Activated CD4-positive, alpha-beta T cell treated with anti-CD3 and anti-CD28 coated beads, Interleukin-2, amount 10 ng/mL, durations not matched to agents 7 days and 5 days (primary cell): Measurements from ENCODE around the gene TUBG2. TPM values are rescaled to one million over a fixed set of nuclear protein-coding genes. Genes with fewer than 3 reads are reported as not detected.
"Not testable (repeated sequence)": the region's sequence is repeated elsewhere in the genome, so short reads cannot be mapped to it uniquely, and the experiment has no call there.

Source experiments
- CTCF ChIA-PET: fragments of 350-600 bp; sonication (Branson Sonifier 250); formaldehyde crosslinking; loops from one replicate; lab custom pipeline; 2021; ENCODE audit warnings: antibody characterized with exemption; lab: Charles Lee
- POLR2A ChIA-PET: fragments of 350-600 bp; sonication (Branson Sonifier 250); formaldehyde crosslinking; loops from one replicate; lab custom pipeline; 2021; ENCODE audit warnings: antibody characterized with exemption; lab: Charles Lee
- DNase-seq: peaks from one replicate; pipeline ENCODE4 v3.0.0-alpha.2; 2020
- H3K27ac Mint-ChIP-seq: one replicate; pipeline ENCODE4 v1.8.0; 2021; ENCODE audit warnings: mild to moderate bottlenecking, moderate library complexity, mixed read lengths
- H3K27me3 Mint-ChIP-seq: one replicate; pipeline ENCODE4 v1.8.0; 2021; ENCODE audit warnings: mixed read lengths
- H3K36me3 Mint-ChIP-seq: one replicate; pipeline ENCODE4 v1.8.0; 2021; ENCODE audit warnings: low read depth, mixed read lengths
- H3K4me1 Mint-ChIP-seq: one replicate; pipeline ENCODE4 v1.8.0; 2021; ENCODE audit warnings: mixed read lengths
- H3K4me3 Mint-ChIP-seq: one replicate; pipeline ENCODE4 v1.8.0; 2021; ENCODE audit warnings: mild to moderate bottlenecking, moderate library complexity, mixed read lengths
- H3K9me3 Mint-ChIP-seq: one replicate; pipeline ENCODE4 v1.8.0; 2021; ENCODE audit warnings: mixed read lengths
- total RNA-seq, 2 experiments: library from RNA; stranded (reverse); gene quantifications; one replicate each; pipeline ENCODE4 v1.2.3, GENCODE V29; 2021

Gene TUBG2
- total RNA-seq, 2 experiments from 2014 or later: 6.7 to 7.2 TPM

GRCh38 chr17:42660692-42661345 is 1.7 kb downstream of the TUBG2 start:
- no peak overlapping the region for H3K27ac Mint-ChIP-seq
- H3K4me1 Mint-ChIP-seq: peaks cover 24% of the 10 kb centered on the region
- H3K9me3 Mint-ChIP-seq: peaks cover 6% of the 10 kb centered on the region
- H3K27me3 Mint-ChIP-seq: peaks cover 1% of the 10 kb centered on the region
- H3K4me3 Mint-ChIP-seq: no peak overlapping the region
- POLR2A ChIA-PET: interaction anchor here (0.6 kb wide), 1 partner anchor 15 kb away, joined by 3 read pairs; no protein-coding TSS in a partner anchor
- DNase-seq: no peak
- CTCF ChIA-PET: interaction anchor here (1.2 to 1.4 kb wide), 2 partner anchors 11 to 15 kb away, joined by 3 read pairs; no protein-coding TSS in a partner anchor
- no peaks in the 10 kb centered on the region for H3K36me3 Mint-ChIP-seq

- Mint-ChIP-seq H3K36me3 (no peaks in the 10 kb centered on the region), H3K4me1 (peaks cover 5% of the 10 kb centered on the region), H3K27ac (no peak overlapping the region), H3K27me3 (peaks cover 14% of the 10 kb centered on the region), H3K9me3 (no peaks in the 10 kb centered on the region), H3K4me3 (no peak overlapping the region)
- ChIA-PET POLR2A (no interaction called here), CTCF (no interaction called here)
- DNase-seq: no peak
Measured at GRCh38 chr17:42665581-42666001, 6.5 kb downstream of the TUBG2 start.

- H3K27ac Mint-ChIP-seq, DNase-seq, H3K4me1 Mint-ChIP-seq, H3K4me3 Mint-ChIP-seq, H3K9me3 Mint-ChIP-seq, H3K36me3 Mint-ChIP-seq, POLR2A ChIA-PET: not testable (repeated sequence)
- CTCF ChIA-PET: interaction anchor here (0.8 kb wide), 1 partner anchor 88 kb away, joined by 3 read pairs; the partner anchor contains the start of gene PSMC3IP
- H3K27me3 Mint-ChIP-seq: peaks cover 19% of the 10 kb centered on the region
Measured at GRCh38 chr17:42666126-42666525, 7.0 kb downstream of the TUBG2 start.

- H3K27ac Mint-ChIP-seq: no peak overlapping the region
- ChIA-PET POLR2A (no interaction called here), CTCF (interaction anchor here (0.7 to 0.8 kb wide), 2 partner anchors 12 to 90 kb away, joined by 3 to 4 read pairs; partner anchors contain the start of gene PSMC3IP)
- H3K9me3 Mint-ChIP-seq: no peaks in the 10 kb centered on the region
- peaks cover 28% of the 10 kb centered on the region for H3K27me3 Mint-ChIP-seq
- H3K36me3 Mint-ChIP-seq: no peaks in the 10 kb centered on the region
- H3K4me1 Mint-ChIP-seq: peaks cover 16% of the 10 kb centered on the region
- H3K4me3 Mint-ChIP-seq: no peak overlapping the region
- no peak for DNase-seq
Measured at GRCh38 chr17:42667088-42667951, 8.2 kb downstream of the TUBG2 start.

GRCh38 chr17:42669705-42669976 is 10.6 kb downstream of the TUBG2 start:
- POLR2A ChIA-PET: no interaction called here
- no peaks in the 10 kb centered on the region for H3K9me3 Mint-ChIP-seq
- H3K4me1 Mint-ChIP-seq: peaks cover 21% of the 10 kb centered on the region
- CTCF ChIA-PET: interaction anchor here (1.4 to 4.3 kb wide), 4 partner anchors 10 to 91 kb away, joined by 3 to 18 read pairs (median 6); partner anchors contain the start of genes CCR10 and TUBG2
- H3K36me3 Mint-ChIP-seq: no peaks in the 10 kb centered on the region
- DNase-seq: no peak
- no peak overlapping the region for H3K27ac Mint-ChIP-seq
- H3K27me3 Mint-ChIP-seq: peaks cover 44% of the 10 kb centered on the region
- no peak overlapping the region for H3K4me3 Mint-ChIP-seq

- Mint-ChIP-seq H3K36me3 (no peaks in the 10 kb centered on the region), H3K27ac (no peak overlapping the region), H3K9me3 (no peaks in the 10 kb centered on the region), H3K27me3 (peaks cover 50% of the 10 kb centered on the region), H3K4me1 (peaks cover 23% of the 10 kb centered on the region), H3K4me3 (peak overlapping the region; percentile 48)
- DNase-seq: peak; percentile 41
- ChIA-PET CTCF (interaction anchor here (1.4 to 4.3 kb wide), 5 partner anchors 8 to 92 kb away, joined by 3 to 18 read pairs (median 6); partner anchors contain the start of genes CCR10 and TUBG2), POLR2A (interaction anchor here (0.6 kb wide), 1 partner anchor 23 kb away, joined by 10 read pairs; no protein-coding TSS in a partner anchor)
Measured at GRCh38 chr17:42669977-42670788, 11.1 kb downstream of the TUBG2 start.

- H3K36me3 Mint-ChIP-seq: no peaks in the 10 kb centered on the region
- peak overlapping the region; percentile 48 for H3K4me3 Mint-ChIP-seq
- H3K27me3 Mint-ChIP-seq: peaks cover 51% of the 10 kb centered on the region
- H3K9me3 Mint-ChIP-seq: no peaks in the 10 kb centered on the region
- ChIA-PET CTCF (interaction anchor here (1.1 to 4.3 kb wide), 4 partner anchors 8 to 93 kb away, joined by 3 to 18 read pairs (median 7); partner anchors contain the start of gene CCR10), POLR2A (no interaction called here)
- H3K4me1 Mint-ChIP-seq: peaks cover 23% of the 10 kb centered on the region
- DNase-seq: no peak
- H3K27ac Mint-ChIP-seq: no peak overlapping the region
Measured at GRCh38 chr17:42670789-42671657, 11.9 kb downstream of the TUBG2 start.

- Mint-ChIP-seq H3K36me3 (no peaks in the 10 kb centered on the region), H3K27me3 (peaks cover 57% of the 10 kb centered on the region), H3K27ac (no peak overlapping the region), H3K4me3 (no peak overlapping the region), H3K4me1 (peaks cover 27% of the 10 kb centered on the region), H3K9me3 (no peaks in the 10 kb centered on the region)
- ChIA-PET CTCF (interaction anchor here (1.1 to 4.3 kb wide), 3 partner anchors 8 to 12 kb away, joined by 3 to 18 read pairs (median 8); partner anchors contain the start of gene CCR10), POLR2A (no interaction called here)
- no peak for DNase-seq
Measured at GRCh38 chr17:42672038-42672437, 13.0 kb downstream of the TUBG2 start.

- ChIA-PET POLR2A (no interaction called here), CTCF (interaction anchor here (0.6 to 2.2 kb wide), 2 partner anchors 95 to 589 kb away, joined by 8 to 11 read pairs; no protein-coding TSS in a partner anchor)
- Mint-ChIP-seq H3K27ac (no peak overlapping the region), H3K9me3 (no peaks in the 10 kb centered on the region), H3K36me3 (no peaks in the 10 kb centered on the region), H3K4me3 (no peak overlapping the region), H3K4me1 (peaks cover 37% of the 10 kb centered on the region), H3K27me3 (peaks cover 58% of the 10 kb centered on the region)
- no peak for DNase-seq
Measured at GRCh38 chr17:42673266-42673884, 14.3 kb downstream of the TUBG2 start.

- Mint-ChIP-seq H3K27me3 (peaks cover 55% of the 10 kb centered on the region), H3K27ac (no peak overlapping the region), H3K9me3 (no peaks in the 10 kb centered on the region), H3K36me3 (no peaks in the 10 kb centered on the region), H3K4me1 (peaks cover 44% of the 10 kb centered on the region), H3K4me3 (no peak overlapping the region)
- CTCF ChIA-PET: interaction anchor here (0.6 to 2.2 kb wide), 3 partner anchors 68 to 590 kb away, joined by 3 to 11 read pairs (median 8); no protein-coding TSS in a partner anchor
- no peak for DNase-seq
- POLR2A ChIA-PET: no interaction called here
Measured at GRCh38 chr17:42673885-42674754, 15.0 kb downstream of the TUBG2 start.
